Breast epithelium (tissue), 4 donors: ENCODE results near the gene RPRD2. TPM values are rescaled to one million over a fixed set of nuclear protein-coding genes. Genes with fewer than 3 reads are reported as not detected.

Source experiments
- DNase-seq, 2 donors: peaks; one replicate each; pipeline ENCODE4 v3.0.0-alpha.2; 2019; ENCODE audit warnings: low spot score in 2 of 2
- H3K27ac ChIP-seq, 2 donors: fragments of 200-600 bp; sonication (generic) in 1 of 2; one replicate each; pipeline ENCODE4 v1.5.1; 2016 to 2019; ENCODE audit warnings: mild to moderate bottlenecking in 1 of 2
- H3K27me3 ChIP-seq, 2 donors: fragments of 200-600 bp; sonication (generic) in 1 of 2; one replicate each; pipeline versions ENCODE4 v1.5.1 to v1.6.0; 2017 to 2019; ENCODE audit warnings: control low read depth in 1 of 2, mild to moderate bottlenecking in 1 of 2
- H3K36me3 ChIP-seq: fragments of 200-600 bp; one replicate; pipeline ENCODE4 v1.5.1; 2019
- H3K4me1 ChIP-seq, 2 donors: fragments of 200-600 bp; sonication (generic); one replicate each; pipeline ENCODE4 v1.5.1; 2016 to 2019; ENCODE audit warnings: control low read depth in 1 of 2
- H3K4me3 ChIP-seq, 3 donors: fragments of 200-600 bp; sonication (generic); 1 replicate in 2 of 3; 2 replicates in 1 of 3; pipeline ENCODE4 v1.5.1; 2016 to 2019; ENCODE audit warnings: mild to moderate bottlenecking in 3 of 3, moderate library complexity in 2 of 3
- H3K9me3 ChIP-seq, 2 donors: fragments of 200-600 bp; sonication (generic) in 1 of 2; one replicate each; pipeline ENCODE4 v1.5.1; 2016 to 2019; ENCODE audit warnings: control low read depth in 1 of 2
- CTCF ChIP-seq, 3 donors: fragments of 450-650 bp; IDR thresholded peaks; one replicate each; pipeline ENCODE4 v1.5.1; 2016 to 2017; ENCODE audit warnings: antibody characterized with exemption in 3 of 3, mild to moderate bottlenecking in 3 of 3, moderate library complexity in 3 of 3
- POLR2A ChIP-seq: fragments of 450-650 bp; IDR thresholded peaks from one replicate; pipeline ENCODE4 v1.6.1; 2016; ENCODE audit warnings: antibody characterized with exemption, mild to moderate bottlenecking, moderate library complexity
- POLR2AphosphoS5 ChIP-seq, 3 donors: sonication (generic); formaldehyde crosslinking; IDR thresholded peaks; one replicate each; pipeline ENCODE4 v1.6.1; 2017; ENCODE audit warnings: antibody characterized with exemption in 3 of 3
- intact Hi-C: fragments of 100-400 bp; cut with DNase I; formaldehyde crosslinking; loops from one replicate; pipeline ENCODE4 v1.15.1; 2023; ENCODE audit warnings: low total_unique reads
- total RNA-seq, 3 donors: library from RNA; depleted of rRNA; stranded (reverse); fragments of >200 nt; gene quantifications; one replicate each; pipeline ENCODE4 v1.1.0, GENCODE V29; 2016

RPRD2 gene
- total RNA-seq, 3 donors from 2014 or later, result 19.4 to 26.5 (median 20.3) TPM

GRCh38 chr1:150466964-150467363 is 103.0 kb downstream of the RPRD2 start:
- no peaks in the 10 kb centered on the region for H3K27me3 ChIP-seq
- DNase-seq, result no peak
- TF ChIP-seq POLR2A, result no peak
- no peak for TF ChIP-seq CTCF (IDR thresholded peaks at IDR 0.05)
- TF ChIP-seq POLR2AphosphoS5 (IDR thresholded peaks at IDR 0.05), result no peak
- no peak overlapping the region for H3K27ac ChIP-seq
- no peaks in the 10 kb centered on the region for H3K9me3 ChIP-seq
- no peak overlapping the region for H3K4me3 ChIP-seq
- H3K4me1 ChIP-seq, result no peaks in the 10 kb centered on the region
- H3K36me3 ChIP-seq, result no peaks in the 10 kb centered on the region
- intact Hi-C loops, result no loop called here

- Histone ChIP-seq H3K36me3 (no peaks in the 10 kb centered on the region), H3K4me1 (no peaks in the 10 kb centered on the region), H3K27me3 (no peaks in the 10 kb centered on the region), H3K9me3 (no peaks in the 10 kb centered on the region), H3K4me3 (no peak overlapping the region), H3K27ac (no peak overlapping the region)
- TF ChIP-seq CTCF (IDR thresholded peaks at IDR 0.05), result no peak
- no peak for TF ChIP-seq POLR2A
- no peak for TF ChIP-seq POLR2AphosphoS5 (IDR thresholded peaks at IDR 0.05)
- no peak for DNase-seq
- intact Hi-C loops, result no loop called here
Measured at GRCh38 chr1:150469291-150469690, 105.3 kb downstream of the RPRD2 start.

GRCh38 chr1:150472601-150473200 is 108.8 kb downstream of the RPRD2 start:
- Histone ChIP-seq H3K9me3 (no peaks in the 10 kb centered on the region), H3K27me3 (no peaks in the 10 kb centered on the region), H3K27ac (no peak overlapping the region), H3K4me3 (no peak overlapping the region), H3K4me1 (no peaks in the 10 kb centered on the region), H3K36me3 (no peaks in the 10 kb centered on the region)
- intact Hi-C loops, result no loop called here
- TF ChIP-seq CTCF (IDR thresholded peaks at IDR 0.05), result no peak
- TF ChIP-seq POLR2A, result no peak
- TF ChIP-seq POLR2AphosphoS5 (IDR thresholded peaks at IDR 0.05), result no peak
- DNase-seq, result no peak

- no peaks in the 10 kb centered on the region for H3K27me3 ChIP-seq
- no peaks in the 10 kb centered on the region for H3K9me3 ChIP-seq
- no peaks in the 10 kb centered on the region for H3K4me1 ChIP-seq
- DNase-seq, result no peak
- H3K36me3 ChIP-seq, result no peaks in the 10 kb centered on the region
- H3K4me3 ChIP-seq, result no peak overlapping the region
- intact Hi-C loops, result no loop called here
- H3K27ac ChIP-seq, result no peak overlapping the region
- TF ChIP-seq POLR2AphosphoS5 (IDR thresholded peaks at IDR 0.05) (no peak), CTCF (IDR thresholded peaks at IDR 0.05) (no peak), POLR2A (no peak)
Measured at GRCh38 chr1:150473659-150474058, 109.7 kb downstream of the RPRD2 start.

- no peak for DNase-seq
- Histone ChIP-seq H3K36me3 (no peaks in the 10 kb centered on the region), H3K27ac (no peak overlapping the region), H3K9me3 (no peaks in the 10 kb centered on the region), H3K27me3 (no peaks in the 10 kb centered on the region), H3K4me1 (no peaks in the 10 kb centered on the region), H3K4me3 (no peak overlapping the region)
- TF ChIP-seq POLR2A (no peak), CTCF (IDR thresholded peaks at IDR 0.05) (no peak)
- intact Hi-C loops, result no loop called here
Measured at GRCh38 chr1:150474869-150475268, 110.9 kb downstream of the RPRD2 start.
